ENCODE results near the gene RNF187.

DNA sequence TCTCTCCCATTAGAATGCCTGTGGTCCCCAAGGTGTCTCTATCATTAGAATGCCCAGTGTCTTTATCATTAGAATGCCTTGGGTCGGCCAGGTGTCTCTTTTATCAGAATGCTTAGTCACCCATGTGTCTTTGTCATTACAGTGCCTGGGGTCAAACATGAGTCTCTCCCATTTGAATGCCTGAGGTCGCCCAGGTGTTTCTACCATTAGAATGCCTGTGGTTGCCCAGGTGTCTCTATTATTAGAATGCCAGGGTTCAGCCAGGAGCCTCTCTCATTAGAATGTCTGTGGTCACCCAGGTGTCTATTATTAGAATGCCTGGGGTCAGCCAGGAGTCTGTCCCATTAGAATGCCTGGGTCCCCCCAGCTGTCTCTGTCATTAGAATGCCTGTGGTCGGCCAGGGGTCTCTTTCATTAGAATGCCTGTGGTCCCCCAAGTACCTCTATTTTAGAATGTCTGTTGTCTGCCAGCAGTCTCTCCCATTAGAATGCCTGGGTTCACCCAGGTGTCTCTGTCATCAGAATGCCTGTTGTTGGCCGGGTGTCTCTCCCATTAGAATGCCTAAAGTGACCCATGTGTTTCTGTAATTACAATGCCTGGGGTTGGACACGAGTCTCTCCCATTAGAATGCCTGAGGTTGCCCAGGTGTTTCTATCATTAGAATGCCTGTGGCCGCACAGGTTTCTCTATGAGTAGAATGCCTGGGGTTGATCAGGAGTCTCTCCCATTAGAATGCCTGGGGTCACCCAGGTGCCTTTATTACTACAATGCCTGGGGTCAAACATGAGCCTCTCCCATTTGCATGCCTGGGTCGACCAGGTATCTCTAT is 57.1 kb downstream of the RNF187 start:
- TF ChIP-seq, protein P1, sequence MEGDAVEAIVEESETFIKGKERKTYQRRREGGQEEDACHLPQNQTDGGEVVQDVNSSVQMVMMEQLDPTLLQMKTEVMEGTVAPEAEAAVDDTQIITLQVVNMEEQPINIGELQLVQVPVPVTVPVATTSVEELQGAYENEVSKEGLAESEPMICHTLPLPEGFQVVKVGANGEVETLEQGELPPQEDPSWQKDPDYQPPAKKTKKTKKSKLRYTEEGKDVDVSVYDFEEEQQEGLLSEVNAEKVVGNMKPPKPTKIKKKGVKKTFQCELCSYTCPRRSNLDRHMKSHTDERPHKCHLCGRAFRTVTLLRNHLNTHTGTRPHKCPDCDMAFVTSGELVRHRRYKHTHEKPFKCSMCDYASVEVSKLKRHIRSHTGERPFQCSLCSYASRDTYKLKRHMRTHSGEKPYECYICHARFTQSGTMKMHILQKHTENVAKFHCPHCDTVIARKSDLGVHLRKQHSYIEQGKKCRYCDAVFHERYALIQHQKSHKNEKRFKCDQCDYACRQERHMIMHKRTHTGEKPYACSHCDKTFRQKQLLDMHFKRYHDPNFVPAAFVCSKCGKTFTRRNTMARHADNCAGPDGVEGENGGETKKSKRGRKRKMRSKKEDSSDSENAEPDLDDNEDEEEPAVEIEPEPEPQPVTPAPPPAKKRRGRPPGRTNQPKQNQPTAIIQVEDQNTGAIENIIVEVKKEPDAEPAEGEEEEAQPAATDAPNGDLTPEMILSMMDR (IDR thresholded peaks at IDR 0.05; ENCODE audit: insufficient read depth, low read depth, low read length) = no peak
- TF ChIP-seq EZH2 (IDR thresholded peaks at IDR 0.05; ENCODE audit: insufficient read depth, low read length) = no peak

Measured in astrocyte (in vitro differentiated cells and primary cell).